Measurements from ENCODE around the gene CCDC12. TPM values are rescaled to one million over a fixed set of nuclear protein-coding genes. Genes with fewer than 3 reads are reported as not detected.
A peak's percentile ranks its signal among the peaks of the same experiment; 100 is the strongest.

CCDC12 gene
- total RNA-seq, 1 experiment from 2014 or later = 46.5 TPM

- H3K9me2 ChIP-seq (ENCODE audit: insufficient read depth) = no peaks in the 10 kb centered on the region
- CTCF ChIA-PET = no interaction called here
Observed at GRCh38 chr3:46942481-46943236, 33.9 kb downstream of the CCDC12 start.

GRCh38 chr3:46942076-46942475 lies 34.5 kb downstream of the CCDC12 start:
- H3K4me1 ChIP-seq (ENCODE audit: control insufficient read depth in 1 of 2, insufficient read depth in 2 of 2, low read length in 2 of 2) = peaks cover 31 to 59% of the 10 kb centered on the region in 2 experiments
- peaks cover 8 to 25% of the 10 kb centered on the region in 2 experiments; a peak in 2 of 4 replicates for H3K36me3 ChIP-seq (ENCODE audit: control insufficient read depth in 1 of 2, insufficient read depth in 2 of 2, low read length in 2 of 2)
- intact Hi-C loops (cut with micrococcal nuclease) = no loop called here
- H3K9ac ChIP-seq (ENCODE audit: low read length) = no peak overlapping the region
- CTCF ChIA-PET = no interaction called here
- no peaks in the 10 kb centered on the region for H3K9me2 ChIP-seq (ENCODE audit: insufficient read depth)
- peaks cover 96% of the 10 kb centered on the region for H3K79me2 ChIP-seq (ENCODE audit: insufficient read depth, low read length)
- RAD21 ChIA-PET (ENCODE audit: low non-redundant PET in 1 of 2, low total read pairs in 2 of 2, uncharacterized antibody in 2 of 2, unreplicated experiment in 2 of 2) = no interaction called here
- H3K27ac ChIP-seq (ENCODE audit: low read depth, low read length) = no peak overlapping the region
- H2AFZ ChIP-seq (ENCODE audit: low read depth, low read length, poor library complexity, severe bottlenecking) = no peak overlapping the region
- H3K9me3 ChIP-seq (ENCODE audit: control insufficient read depth in 1 of 2, insufficient read depth in 1 of 2, low read depth in 1 of 2, low read length in 2 of 2) = no peaks in the 10 kb centered on the region
- H3K4me3 ChIP-seq (replicated peaks in 1 of 2; ENCODE audit: low read depth in 1 of 2, low read length in 2 of 2) = no peak overlapping the region
- DNase-seq (ENCODE audit: low read depth, low spot score) (no peak), ATAC-seq (no peak)
- H4K20me1 ChIP-seq (ENCODE audit: insufficient read depth) = peaks cover 11% of the 10 kb centered on the region; the same call in 1 of the 2 replicates
- POLR2A ChIA-PET = no interaction called here
- no peak overlapping the region for H3K4me2 ChIP-seq (ENCODE audit: low read length)
- no TSS peak for BruUV-seq (replicated peaks)
- TF ChIP-seq FOSL1 (IDR thresholded peaks at IDR 0.05; ENCODE audit: low read depth) (no peak), EZH2phosphoT487 (IDR thresholded peaks at IDR 0.05; ENCODE audit: borderline replicate concordance) (no peak)
- H3K27me3 ChIP-seq (ENCODE audit: insufficient read depth, low read length) = no peaks in the 10 kb centered on the region

More at GRCh38 chr3:46942481-46943236, 33.9 kb downstream of the CCDC12 start:
- H3K36me3 ChIP-seq (ENCODE audit: control insufficient read depth in 1 of 2, insufficient read depth in 2 of 2, low read length in 2 of 2) = peaks cover 8 to 20% of the 10 kb centered on the region in 2 experiments; a peak in 2 of 4 replicates
- ATAC-seq (no peak), DNase-seq (ENCODE audit: low read depth, low spot score) (no peak)
- H3K4me3 ChIP-seq (replicated peaks in 1 of 2; ENCODE audit: low read depth in 1 of 2, low read length in 2 of 2) = no peak overlapping the region
- H3K9me3 ChIP-seq (ENCODE audit: control insufficient read depth in 1 of 2, insufficient read depth in 1 of 2, low read depth in 1 of 2, low read length in 2 of 2) = no peaks in the 10 kb centered on the region
- peaks cover 35 to 59% of the 10 kb centered on the region in 2 experiments for H3K4me1 ChIP-seq (ENCODE audit: control insufficient read depth in 1 of 2, insufficient read depth in 2 of 2, low read length in 2 of 2)
- no peak for TF ChIP-seq YY1 (IDR thresholded peaks at IDR 0.05; ENCODE audit: extremely low read depth, insufficient replicate concordance, low read depth, low read length)
- TF ChIP-seq RAD21 (IDR thresholded peaks at IDR 0.05; ENCODE audit: low read depth) = no peak
- no peak for TF ChIP-seq ATF3 (IDR thresholded peaks at IDR 0.05)
- no peak for TF ChIP-seq SP1 (IDR thresholded peaks at IDR 0.05; ENCODE audit: low read depth)
- TF ChIP-seq EZH2phosphoT487 (IDR thresholded peaks at IDR 0.05; ENCODE audit: borderline replicate concordance) = no peak
- no peak for TF ChIP-seq EZH2 (IDR thresholded peaks at IDR 0.05)
- H4K20me1 ChIP-seq (ENCODE audit: insufficient read depth) = peaks cover 13% of the 10 kb centered on the region; the same call in 1 of the 2 replicates
- H3K4me2 ChIP-seq (ENCODE audit: low read length) = peak overlapping the region; percentile 63; the same call in 1 of the 2 replicates
- ChIA-PET POLR2A (no interaction called here), RAD21 (ENCODE audit: low non-redundant PET in 1 of 2, low total read pairs in 2 of 2, uncharacterized antibody in 2 of 2, unreplicated experiment in 2 of 2) (no interaction called here)
- no peak overlapping the region for H2AFZ ChIP-seq (ENCODE audit: low read depth, low read length, poor library complexity, severe bottlenecking)
- H3K9ac ChIP-seq (ENCODE audit: low read length) = peak overlapping the region; percentile 56; the same call in 1 of the 2 replicates
- BruUV-seq (replicated peaks) = no TSS peak
- H3K27ac ChIP-seq (ENCODE audit: low read depth, low read length) = no peak overlapping the region
- H3K79me2 ChIP-seq (ENCODE audit: insufficient read depth, low read length) = peaks cover 96% of the 10 kb centered on the region
- intact Hi-C loops (cut with micrococcal nuclease) = no loop called here
- no peaks in the 10 kb centered on the region for H3K27me3 ChIP-seq (ENCODE audit: insufficient read depth, low read length)
